Endothelial cell of umbilical vein (primary cell): Measurements from ENCODE around the gene JADE1.

Experiments
- EZH2 ChIP-seq: IDR thresholded peaks from 2 replicates; pipeline ENCODE4 v1.6.1; 2012; ENCODE audit warnings: borderline replicate concordance, low read depth, mild to moderate bottlenecking, moderate library complexity, low read length, inconsistent platforms; ENCODE audit not compliant: severe bottlenecking
- FOS ChIP-seq: IDR thresholded peaks from 2 replicates; pipeline ENCODE4 v1.6.1; 2011; ENCODE audit warnings: mild to moderate bottlenecking, low read length, moderate library complexity, borderline replicate concordance; ENCODE audit not compliant: insufficient read depth
- GATA2 ChIP-seq: IDR thresholded peaks from 2 replicates; pipeline ENCODE4 v1.7.0; 2011; ENCODE audit warnings: low read depth, mild to moderate bottlenecking, moderate library complexity, mixed read lengths, low read length; ENCODE audit not compliant: insufficient read length, insufficient read depth
- JUN ChIP-seq: IDR thresholded peaks from 2 replicates; pipeline ENCODE4 v1.6.1; 2011; ENCODE audit warnings: borderline replicate concordance, low read depth; ENCODE audit not compliant: insufficient read length, insufficient read depth
- MAX ChIP-seq: IDR thresholded peaks from 2 replicates; pipeline ENCODE4 v1.6.1; 2011; ENCODE audit not compliant: insufficient read depth, insufficient read length
- MYC ChIP-seq: IDR thresholded peaks from one replicate; pipeline ENCODE4 v1.6.1; 2011; ENCODE audit warnings: mild to moderate bottlenecking, low read depth, low read length
- POLR2A ChIP-seq: IDR thresholded peaks from 2 replicates; pipeline ENCODE4 v1.6.1; 2012; ENCODE audit warnings: low read depth, mild to moderate bottlenecking, control low read depth, low read length
- POLR2AphosphoS5 ChIP-seq: IDR thresholded peaks from 2 replicates; pipeline ENCODE4 v1.6.1; 2012; ENCODE audit warnings: low read depth, mild to moderate bottlenecking, control low read depth, low read length, moderate library complexity; ENCODE audit not compliant: insufficient read depth
- TF ChIP-seq, protein P1 (sequence below), 2 donors: IDR thresholded peaks; 1 replicate in 1 of 2; 2 replicates in 1 of 2; pipeline ENCODE4 v1.5.1; 2011; ENCODE audit warnings: low read length in 2 of 2, mild to moderate bottlenecking in 2 of 2, moderate library complexity in 2 of 2, control low read depth in 1 of 2, inconsistent platforms in 1 of 2, low read depth in 1 of 2; ENCODE audit not compliant: insufficient read depth in 1 of 2; ENCODE audit errors: extremely low read depth in 1 of 2

GRCh38 chr4:128906581-128906980 is 97.1 kb downstream of the JADE1 start:
- TF ChIP-seq EZH2 (no peak), POLR2A (no peak), POLR2AphosphoS5 (no peak), MAX (no peak), MYC (no peak), JUN (no peak), GATA2 (no peak), FOS (no peak)
- TF ChIP-seq, protein P1, sequence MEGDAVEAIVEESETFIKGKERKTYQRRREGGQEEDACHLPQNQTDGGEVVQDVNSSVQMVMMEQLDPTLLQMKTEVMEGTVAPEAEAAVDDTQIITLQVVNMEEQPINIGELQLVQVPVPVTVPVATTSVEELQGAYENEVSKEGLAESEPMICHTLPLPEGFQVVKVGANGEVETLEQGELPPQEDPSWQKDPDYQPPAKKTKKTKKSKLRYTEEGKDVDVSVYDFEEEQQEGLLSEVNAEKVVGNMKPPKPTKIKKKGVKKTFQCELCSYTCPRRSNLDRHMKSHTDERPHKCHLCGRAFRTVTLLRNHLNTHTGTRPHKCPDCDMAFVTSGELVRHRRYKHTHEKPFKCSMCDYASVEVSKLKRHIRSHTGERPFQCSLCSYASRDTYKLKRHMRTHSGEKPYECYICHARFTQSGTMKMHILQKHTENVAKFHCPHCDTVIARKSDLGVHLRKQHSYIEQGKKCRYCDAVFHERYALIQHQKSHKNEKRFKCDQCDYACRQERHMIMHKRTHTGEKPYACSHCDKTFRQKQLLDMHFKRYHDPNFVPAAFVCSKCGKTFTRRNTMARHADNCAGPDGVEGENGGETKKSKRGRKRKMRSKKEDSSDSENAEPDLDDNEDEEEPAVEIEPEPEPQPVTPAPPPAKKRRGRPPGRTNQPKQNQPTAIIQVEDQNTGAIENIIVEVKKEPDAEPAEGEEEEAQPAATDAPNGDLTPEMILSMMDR (IDR thresholded peaks at IDR 0.05; ENCODE audit: extremely low read depth in 1 of 2, insufficient read depth in 1 of 2, low read depth in 1 of 2, low read length in 2 of 2) = no peak
